Ovary (tissue), 3 donors: ENCODE measurements around the gene TRPC1.

Experiments
- CTCF ChIP-seq, 3 donors: fragments of 450-650 bp in 2 of 3; fragments of 200-600 bp in 1 of 3; IDR thresholded peaks; one replicate each; pipeline versions ENCODE4 v1.5.1 to v1.8.0; 2016 to 2022; ENCODE audit warnings: antibody characterized with exemption in 3 of 3, mild to moderate bottlenecking in 1 of 3
- POLR2A ChIP-seq: fragments of 450-650 bp; IDR thresholded peaks from one replicate; pipeline ENCODE4 v1.6.1; 2017; ENCODE audit warnings: antibody characterized with exemption, mild to moderate bottlenecking, moderate library complexity
- donor health status: DM: no; HTN: no; CAD: no.

GRCh38 chr3:142705198-142705597 lies 18.6 kb upstream of the TRPC1 start:
- TF ChIP-seq CTCF (IDR thresholded peaks at IDR 0.05) = no peak
- TF ChIP-seq POLR2A = no peak
